ENCODE results near the gene CAMSAP2.

DNA sequence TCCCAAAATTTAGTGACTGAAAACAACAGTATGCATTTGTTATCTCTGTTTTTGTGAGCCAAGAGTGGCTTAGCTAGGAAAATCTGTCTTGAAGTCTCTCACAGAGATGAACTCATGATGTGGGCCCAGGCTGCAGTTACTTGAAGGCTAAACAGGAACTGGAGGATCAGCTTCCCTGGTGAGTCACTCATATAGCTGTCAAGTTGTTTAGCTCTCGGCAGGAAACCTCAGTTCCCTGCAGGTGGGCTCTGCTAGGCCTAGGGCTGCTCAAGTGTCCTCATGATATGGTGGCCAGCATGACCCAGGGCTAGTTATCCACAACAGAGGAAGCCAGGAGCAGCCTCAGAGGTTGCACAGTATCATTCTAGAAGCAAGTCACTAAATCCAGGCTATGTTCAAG lies 38.8 kb upstream of the CAMSAP2 start:
- TF ChIP-seq, protein P1, sequence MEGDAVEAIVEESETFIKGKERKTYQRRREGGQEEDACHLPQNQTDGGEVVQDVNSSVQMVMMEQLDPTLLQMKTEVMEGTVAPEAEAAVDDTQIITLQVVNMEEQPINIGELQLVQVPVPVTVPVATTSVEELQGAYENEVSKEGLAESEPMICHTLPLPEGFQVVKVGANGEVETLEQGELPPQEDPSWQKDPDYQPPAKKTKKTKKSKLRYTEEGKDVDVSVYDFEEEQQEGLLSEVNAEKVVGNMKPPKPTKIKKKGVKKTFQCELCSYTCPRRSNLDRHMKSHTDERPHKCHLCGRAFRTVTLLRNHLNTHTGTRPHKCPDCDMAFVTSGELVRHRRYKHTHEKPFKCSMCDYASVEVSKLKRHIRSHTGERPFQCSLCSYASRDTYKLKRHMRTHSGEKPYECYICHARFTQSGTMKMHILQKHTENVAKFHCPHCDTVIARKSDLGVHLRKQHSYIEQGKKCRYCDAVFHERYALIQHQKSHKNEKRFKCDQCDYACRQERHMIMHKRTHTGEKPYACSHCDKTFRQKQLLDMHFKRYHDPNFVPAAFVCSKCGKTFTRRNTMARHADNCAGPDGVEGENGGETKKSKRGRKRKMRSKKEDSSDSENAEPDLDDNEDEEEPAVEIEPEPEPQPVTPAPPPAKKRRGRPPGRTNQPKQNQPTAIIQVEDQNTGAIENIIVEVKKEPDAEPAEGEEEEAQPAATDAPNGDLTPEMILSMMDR (IDR thresholded peaks at IDR 0.05): no peak
- TF ChIP-seq POLR2A (IDR thresholded peaks at IDR 0.05): no peak
